Common myeloid progenitor, CD34-positive (primary cell): ENCODE measurements around the gene OR2F1.
"Not testable (repeated sequence)": the region's sequence is repeated elsewhere in the genome, so short reads cannot be mapped to it uniquely, and the experiment has no call there.

ENCODE experiments used
- CTCF ChIA-PET: fragments of 350-600 bp; sonication (Branson Sonifier 250); formaldehyde crosslinking; loops from one replicate; lab custom pipeline; 2021; ENCODE audit warnings: antibody characterized with exemption; lab: Charles Lee
- POLR2A ChIA-PET: fragments of 350-600 bp; sonication (Branson Sonifier 250); formaldehyde crosslinking; loops from one replicate; lab custom pipeline; 2021; ENCODE audit warnings: antibody characterized with exemption; lab: Charles Lee
- DNase-seq, 3 donors: peaks; one replicate each; pipeline versions ENCODE4 v3.0.0 to v3.0.0-alpha.2; 2013
- H3K27ac ChIP-seq, 2 experiments: 1 replicate in 1 of 2; 2 replicates in 1 of 2; pipeline ENCODE4 v1.7.0; 2013; ENCODE audit warnings: inconsistent platforms in 2 of 2, low read length in 2 of 2, mild to moderate bottlenecking in 2 of 2, low read depth in 1 of 2, moderate library complexity in 1 of 2; ENCODE audit not compliant: severe bottlenecking in 2 of 2, insufficient read depth in 1 of 2, poor library complexity in 1 of 2
- H3K27me3 ChIP-seq, 5 experiments: replicated peaks in 2 of 5; 1 replicate in 3 of 5; 2 replicates in 2 of 5; pipeline versions ENCODE4 v1.6.1 to v1.7.0; 2013; ENCODE audit warnings: low read length in 4 of 5, mild to moderate bottlenecking in 2 of 5, moderate library complexity in 2 of 5, inconsistent platforms in 1 of 5; ENCODE audit not compliant: insufficient read depth in 5 of 5, control insufficient read depth in 4 of 5
- H3K36me3 ChIP-seq, 4 experiments: 1 replicate in 2 of 4; 2 replicates in 2 of 4; pipeline versions ENCODE4 v1.6.1 to v1.7.0; 2013; ENCODE audit warnings: low read length in 3 of 4, control low read depth in 1 of 4, mild to moderate bottlenecking in 1 of 4; ENCODE audit not compliant: control insufficient read depth in 4 of 4, insufficient read depth in 4 of 4
- H3K4me1 ChIP-seq, 4 experiments: 1 replicate in 3 of 4; 2 replicates in 1 of 4; pipeline versions ENCODE4 v1.6.1 to v1.7.1; 2013; ENCODE audit warnings: low read length in 3 of 4, mild to moderate bottlenecking in 3 of 4, control low read depth in 1 of 4, inconsistent platforms in 1 of 4, moderate library complexity in 1 of 4; ENCODE audit not compliant: control insufficient read depth in 4 of 4, insufficient read depth in 4 of 4; ENCODE audit errors: control extremely low read depth in 1 of 4
- H3K4me3 ChIP-seq, 7 experiments: 1 replicate in 4 of 7; 2 replicates in 3 of 7; pipeline versions ENCODE4 v1.5.1 to v1.7.0; 2013; ENCODE audit warnings: mild to moderate bottlenecking in 7 of 7, low read length in 6 of 7, moderate library complexity in 6 of 7, inconsistent platforms in 2 of 7, low read depth in 2 of 7, control low read depth in 1 of 7; ENCODE audit not compliant: insufficient read depth in 4 of 7, control insufficient read depth in 1 of 7; ENCODE audit errors: extremely low read depth in 1 of 7
- H3K9me3 ChIP-seq, 5 experiments: 1 replicate in 4 of 5; 2 replicates in 1 of 5; pipeline versions ENCODE4 v1.6.1 to v1.7.1; 2013; ENCODE audit warnings: low read length in 4 of 5, mild to moderate bottlenecking in 2 of 5, inconsistent platforms in 1 of 5, low read depth in 1 of 5, moderate library complexity in 1 of 5; ENCODE audit not compliant: control insufficient read depth in 4 of 5, insufficient read depth in 2 of 5; ENCODE audit errors: control extremely low read depth in 1 of 5
- WGBS: methylation state at CpG from one replicate; pipeline ENCODE4 v1.1.5; 2013; ENCODE audit not compliant: insufficient coverage; 5-methylcytosine and 5-hydroxymethylcytosine counted together

OR2F1 gene

DNA sequence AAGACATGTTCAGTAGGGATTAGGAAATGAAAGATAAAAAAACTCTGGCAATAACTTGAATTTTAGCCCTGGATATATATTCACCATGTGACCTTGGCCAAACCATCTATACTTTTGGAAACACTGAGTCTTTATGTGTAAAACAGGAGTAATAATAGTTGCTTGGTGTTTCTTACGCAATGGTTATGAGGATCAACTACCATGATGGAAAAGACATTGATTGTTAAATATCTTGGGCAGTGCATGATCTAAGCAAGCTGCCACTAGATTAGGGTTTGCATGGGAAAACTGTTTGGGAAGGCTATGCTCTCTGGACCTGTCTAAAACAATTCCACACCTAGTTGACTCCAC is 52.0 kb downstream of the OR2F1 start:
- POLR2A ChIA-PET, result no interaction called here
- CTCF ChIA-PET, result no interaction called here
- Histone ChIP-seq H3K36me3 (no peaks in the 10 kb centered on the region), H3K9me3 (peaks cover 0 to 15% (median 11%) of the 10 kb centered on the region in 5 experiments), H3K4me1 (no peaks in the 10 kb centered on the region), H3K27me3 (no peaks in the 10 kb centered on the region), H3K27ac (no peak overlapping the region), H3K4me3 (no peak overlapping the region)
- WGBS, result no CpG with 5 or more reads among the region's 1 CpG
- DNase-seq, result no peak

DNA sequence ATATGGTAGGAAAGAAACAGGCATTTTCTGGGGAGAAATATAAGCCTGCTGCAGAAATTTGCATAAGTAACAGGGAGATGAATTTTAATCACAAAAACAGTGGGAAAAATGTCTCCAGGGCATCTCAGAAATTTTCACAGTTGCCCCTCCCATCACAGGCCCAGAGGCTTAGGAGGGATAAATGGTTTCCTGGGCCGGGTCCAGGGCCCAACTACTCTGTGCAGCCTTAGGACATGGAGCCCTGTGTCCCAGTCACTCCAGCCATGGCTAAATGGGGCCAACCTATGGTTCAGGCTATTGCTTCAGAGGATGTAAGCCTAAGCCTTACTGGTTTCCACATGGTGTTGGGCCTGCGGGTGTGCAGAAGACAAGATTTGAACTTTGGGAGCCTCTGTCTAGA is 54.7 kb downstream of the OR2F1 start:
- Histone ChIP-seq H3K4me1 (no peaks in the 10 kb centered on the region), H3K27me3 (no peaks in the 10 kb centered on the region), H3K4me3 (no peak overlapping the region), H3K27ac (no peak overlapping the region), H3K36me3 (no peaks in the 10 kb centered on the region), H3K9me3 (peaks cover 1 to 15% (median 11%) of the 10 kb centered on the region in 5 experiments)
- DNase-seq, result no peak
- POLR2A ChIA-PET, result no interaction called here
- CTCF ChIA-PET, result no interaction called here
- 100% methylated on average over 2 of the region's 2 CpGs for WGBS

GRCh38 chr7:144010061-144010460 is 55.4 kb downstream of the OR2F1 start:
- H3K4me3 ChIP-seq, H3K4me1 ChIP-seq, CTCF ChIA-PET, POLR2A ChIA-PET, H3K27me3 ChIP-seq, H3K36me3 ChIP-seq, H3K27ac ChIP-seq: not testable (repeated sequence)
- H3K9me3 ChIP-seq, result peaks cover 1 to 15% (median 11%) of the 10 kb centered on the region in 5 experiments
- DNase-seq, result peak in 2 of 3 donors; percentile 2 to 22

DNA sequence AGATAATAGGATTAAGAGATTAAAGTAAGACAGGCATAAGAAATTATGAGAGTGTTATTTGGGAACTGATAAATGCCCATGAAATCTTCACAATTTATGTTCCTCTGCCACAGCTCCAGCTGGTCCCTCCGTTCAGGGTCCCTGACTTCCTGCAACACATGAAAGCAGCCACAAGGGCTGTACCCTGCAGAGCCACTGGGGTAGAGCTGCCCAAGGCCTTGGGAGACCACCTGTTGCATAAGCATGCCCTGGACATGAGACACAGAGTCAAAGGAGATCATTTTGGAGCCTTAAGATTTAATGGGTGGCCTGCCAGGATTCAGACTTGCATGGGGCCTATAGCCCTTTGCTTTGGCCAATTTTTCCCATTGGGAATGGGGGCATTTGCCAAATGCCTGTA is 56.2 kb downstream of the OR2F1 start:
- CTCF ChIA-PET, H3K36me3 ChIP-seq, H3K27me3 ChIP-seq, DNase-seq, H3K4me3 ChIP-seq, POLR2A ChIA-PET, H3K4me1 ChIP-seq, H3K27ac ChIP-seq: not testable (repeated sequence)
- WGBS, result 92% methylated on average over 1 of the region's 1 CpG
- H3K9me3 ChIP-seq, result peaks cover 1 to 15% (median 11%) of the 10 kb centered on the region in 5 experiments

DNA sequence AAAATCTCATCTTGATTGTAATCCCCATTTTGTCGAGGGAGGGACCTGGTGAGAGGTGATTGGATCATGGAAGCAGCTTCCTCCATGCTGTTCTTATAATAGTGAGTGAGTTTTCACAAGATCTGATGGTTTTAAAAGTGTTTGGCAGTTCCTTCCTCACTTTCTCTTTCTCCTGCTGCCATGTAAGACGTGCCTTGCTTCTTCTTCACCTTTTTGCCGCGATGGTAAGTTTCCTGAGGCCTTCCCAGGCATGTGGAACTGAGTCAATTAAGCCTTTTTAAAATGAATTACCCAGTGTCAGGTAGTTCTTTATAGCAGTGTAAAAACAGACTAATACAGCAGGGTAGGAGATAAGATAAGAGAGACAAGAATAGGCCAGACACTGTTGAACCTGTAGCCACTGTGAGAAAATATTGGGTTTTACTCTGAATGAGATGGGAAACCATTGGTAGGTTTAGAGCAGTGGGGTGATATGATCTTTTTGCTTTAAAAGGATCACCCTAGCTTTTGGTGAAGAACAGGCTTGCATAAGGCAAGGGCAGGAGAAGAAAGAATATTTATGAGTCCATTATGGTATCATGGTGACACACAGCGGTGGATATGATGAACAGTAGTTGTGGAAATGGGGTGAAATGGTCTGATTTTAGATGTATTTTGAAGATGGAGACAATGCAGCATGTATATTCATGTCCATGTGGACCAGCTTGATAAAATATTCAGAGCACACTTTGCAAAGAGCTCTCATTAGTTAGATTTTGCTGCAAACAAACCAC is 57.0 kb downstream of the OR2F1 start:
- Histone ChIP-seq H3K9me3 (peaks cover 1 to 15% (median 11%) of the 10 kb centered on the region in 5 experiments), H3K27ac (no peak overlapping the region), H3K36me3 (no peaks in the 10 kb centered on the region), H3K4me3 (no peak overlapping the region), H3K4me1 (no peaks in the 10 kb centered on the region), H3K27me3 (no peaks in the 10 kb centered on the region)
- ChIA-PET CTCF (interaction anchor here (1.0 kb wide), 1 partner anchor 10 kb away, joined by 3 read pairs; no protein-coding TSS in a partner anchor), POLR2A (no interaction called here)
- 87% methylated on average over 5 of the region's 5 CpGs for WGBS
- no peak for DNase-seq
